ENCODE measurements around the gene PRR19.

The PRR19 gene

GRCh38 chr19:42286349-42287016 lies 15.4 kb upstream of the PRR19 start:
- ChIA-PET CTCF (interaction anchor here (1.3 to 4.7 kb wide), 2 partner anchors 11 to 177 kb away, joined by 4 to 20 read pairs; no protein-coding TSS in a partner anchor), POLR2A (no interaction called here)
- TF ChIP-seq CTCF (IDR thresholded peaks at IDR 0.05; ENCODE audit: control extremely low read depth, extremely low read depth, low read depth, missing control alignments): no peak
- no peak for DNase-seq (ENCODE audit: extremely low spot score)

GRCh38 chr19:42287017-42287826 lies 14.7 kb upstream of the PRR19 start:
- ChIA-PET CTCF (interaction anchor here (1.3 to 4.7 kb wide), 2 partner anchors 10 to 178 kb away, joined by 4 to 20 read pairs; no protein-coding TSS in a partner anchor), POLR2A (no interaction called here)
- DNase-seq (ENCODE audit: extremely low spot score): no peak
- TF ChIP-seq CTCF (IDR thresholded peaks at IDR 0.05; ENCODE audit: control extremely low read depth, extremely low read depth, low read depth, missing control alignments): no peak

- ChIA-PET POLR2A (no interaction called here), CTCF (interaction anchor here (1.1 to 4.7 kb wide), 4 partner anchors 8 to 178 kb away, joined by 3 to 20 read pairs (median 6); partner anchors contain the start of genes PAFAH1B3 and PRR19)
- TF ChIP-seq CTCF (IDR thresholded peaks at IDR 0.05; ENCODE audit: control extremely low read depth, extremely low read depth, low read depth, missing control alignments): no peak
- DNase-seq (ENCODE audit: extremely low spot score): no peak
Observed at GRCh38 chr19:42287827-42288107, 14.2 kb upstream of the PRR19 start.

GRCh38 chr19:42288387-42288786 lies 13.5 kb upstream of the PRR19 start:
- POLR2A ChIA-PET: no interaction called here
- DNase-seq (ENCODE audit: extremely low spot score): no peak
- no peak for TF ChIP-seq CTCF (IDR thresholded peaks at IDR 0.05; ENCODE audit: control extremely low read depth, extremely low read depth, low read depth, missing control alignments)
- CTCF ChIA-PET: interaction anchor here (0.8 to 4.7 kb wide), 4 partner anchors 9 to 44 kb away, joined by 3 to 20 read pairs (median 6); partner anchors contain the start of genes PAFAH1B3 and PRR19

GRCh38 chr19:42288881-42289555 lies 12.9 kb upstream of the PRR19 start:
- POLR2A ChIA-PET: no interaction called here
- CTCF ChIA-PET: interaction anchor here (0.8 to 4.7 kb wide), 5 partner anchors 8 to 90 kb away, joined by 3 to 20 read pairs (median 3); partner anchors contain the start of genes PAFAH1B3 and PRR19
- no peak for TF ChIP-seq CTCF (IDR thresholded peaks at IDR 0.05; ENCODE audit: control extremely low read depth, extremely low read depth, low read depth, missing control alignments)
- no peak for DNase-seq (ENCODE audit: extremely low spot score)

GRCh38 chr19:42289556-42290041 lies 12.3 kb upstream of the PRR19 start:
- CTCF ChIA-PET: interaction anchor here (1.5 to 4.7 kb wide), 3 partner anchors 8 to 91 kb away, joined by 3 to 20 read pairs (median 9); no protein-coding TSS in a partner anchor
- POLR2A ChIA-PET: no interaction called here
- no peak for DNase-seq (ENCODE audit: extremely low spot score)
- TF ChIP-seq CTCF (IDR thresholded peaks at IDR 0.05; ENCODE audit: control extremely low read depth, extremely low read depth, low read depth, missing control alignments): no peak

Data from GM10248 (cell line).